ENCODE data around the gene RTTN.

RTTN gene

GRCh38 chr18:69963196-69963595 lies 242.3 kb downstream of the RTTN start:
- no peak for DNase-seq

GRCh38 chr18:69961718-69962117 lies 243.8 kb downstream of the RTTN start:
- peak; percentile 47 for DNase-seq

- no peak for DNase-seq
Measured at GRCh38 chr18:69958422-69958821, 247.1 kb downstream of the RTTN start.

GRCh38 chr18:69957747-69958146 lies 247.7 kb downstream of the RTTN start:
- no peak for DNase-seq

GRCh38 chr18:69956665-69957620 lies 248.5 kb downstream of the RTTN start:
- no peak for DNase-seq

- DNase-seq: no peak
Measured at GRCh38 chr18:69956057-69956456, 249.4 kb downstream of the RTTN start.

- no peak for DNase-seq
Measured at GRCh38 chr18:69954719-69955480, 250.6 kb downstream of the RTTN start.

GRCh38 chr18:69953191-69953590 lies 252.3 kb downstream of the RTTN start:
- DNase-seq: no peak
